ENCODE results near the gene NELL1.

DNA sequence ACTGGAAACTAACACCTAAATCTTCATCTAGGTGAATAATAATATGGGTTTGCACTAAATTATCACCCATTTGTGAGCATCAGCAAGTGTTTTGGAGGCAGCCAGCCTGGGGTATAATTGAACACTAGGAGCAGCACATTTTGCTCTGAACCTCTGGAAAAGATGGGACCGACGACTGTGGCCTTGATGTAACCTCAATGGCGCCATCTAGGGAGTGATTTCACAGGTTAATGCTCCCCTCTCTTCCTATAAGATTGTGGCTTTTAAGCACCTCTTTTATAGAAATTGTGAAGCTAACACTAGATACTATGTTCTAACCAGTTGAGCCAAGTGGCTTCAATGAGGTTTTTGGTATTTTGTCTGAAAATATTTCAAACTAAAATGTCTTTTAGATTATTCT is 203.7 kb downstream of the NELL1 start:
- no peak for TF ChIP-seq POLR2AphosphoS5 (IDR thresholded peaks at IDR 0.05; ENCODE audit: borderline replicate concordance, low read depth, low read length)
- TF ChIP-seq EZH2 (IDR thresholded peaks at IDR 0.05), result no peak
- TF ChIP-seq FOXP2 (optimal IDR thresholded peaks at IDR 0.05; ENCODE audit: control extremely low read depth, extremely low read length, insufficient read depth), result no peak

Measured in SK-N-MC (cell line).